ENCODE measurements around the gene TLE1. TPM values are rescaled to one million over a fixed set of nuclear protein-coding genes. Genes with fewer than 3 reads are reported as not detected.

The TLE1 gene
- total RNA-seq, 1 experiment from 2014 or later = 79.3 TPM

- TF ChIP-seq CTCF (conservative IDR thresholded peaks at IDR 0.05) = no peak
Measured at GRCh38 chr9:81637276-81637675, 52.1 kb downstream of the TLE1 start.

More at GRCh38 chr9:81637276-81637675, 52.1 kb downstream of the TLE1 start:
- no peak overlapping the region for H3K14ac ChIP-seq (ENCODE audit: insufficient read depth, low read length)
- no peak overlapping the region for H3K27ac ChIP-seq (ENCODE audit: insufficient read length, low read depth, low read length)
- H2AFZ ChIP-seq (ENCODE audit: low read length) = no peak overlapping the region
- H3K18ac ChIP-seq (ENCODE audit: insufficient read length, low read depth, low read length) = no peak overlapping the region
- no peak overlapping the region for H3T11ph ChIP-seq (ENCODE audit: low read length)
- H3K79me1 ChIP-seq (ENCODE audit: insufficient read depth, low read depth, low read length, poor library complexity, severe bottlenecking) = peaks cover 4% of the 10 kb centered on the region
- no peak overlapping the region for H3K23ac ChIP-seq (ENCODE audit: insufficient read length, low read depth, low read length)
- peaks cover 3% of the 10 kb centered on the region; the same call in 1 of the 2 replicates for H3K4me1 ChIP-seq (ENCODE audit: insufficient read depth, low read length)
- no peak overlapping the region for H3K4me3 Mint-ChIP-seq
- no peaks in the 10 kb centered on the region for H3K27me3 ChIP-seq (ENCODE audit: insufficient read depth, low read length)
- H4K5ac ChIP-seq (ENCODE audit: insufficient read length, low read depth, low read length) = no peak overlapping the region
- H2BK12ac ChIP-seq (ENCODE audit: insufficient read length, low read depth, low read length) = no peak overlapping the region
- peaks cover 8 to 41% (median 34%) of the 10 kb centered on the region in 3 experiments; a peak in 6 of 7 replicates for H3K36me3 Mint-ChIP-seq (ENCODE audit: insufficient read depth in 1 of 3, low read depth in 3 of 3)
- H3K9me3 ChIP-seq (ENCODE audit: control insufficient read depth, low read depth, low read length) = no peaks in the 10 kb centered on the region
- H3K27ac Mint-ChIP-seq = peak overlapping the region in 1 of 3 experiments; percentile 92; a peak in 2 of 7 replicates
- no peak overlapping the region for H4K91ac ChIP-seq (ENCODE audit: insufficient read length, low read depth, low read length)
- H3K4ac ChIP-seq (ENCODE audit: low read depth, low read length) = no peak overlapping the region
- no peaks in the 10 kb centered on the region for H3K27me3 Mint-ChIP-seq (ENCODE audit: low read depth)
- no peaks in the 10 kb centered on the region for H3K9me3 Mint-ChIP-seq
- no peak overlapping the region for H4K8ac ChIP-seq (replicated peaks; ENCODE audit: insufficient read length, low read depth, low read length)
- H2BK20ac ChIP-seq (ENCODE audit: low read depth, low read length, poor library complexity, severe bottlenecking) = no peak overlapping the region
- peaks cover 44 to 47% of the 10 kb centered on the region in 2 experiments for H3K4me1 Mint-ChIP-seq
- no peaks in the 10 kb centered on the region for H4K20me1 ChIP-seq (ENCODE audit: control insufficient read depth, insufficient read depth, insufficient read length)
- no peak overlapping the region for H2BK120ac ChIP-seq (ENCODE audit: low read depth, low read length, poor library complexity, severe bottlenecking)
- H3K9ac ChIP-seq (ENCODE audit: extremely low read depth, insufficient read length, low read length) = no peak overlapping the region
- H2BK5ac ChIP-seq (ENCODE audit: insufficient read length, low read length) = no peak overlapping the region
- no peaks in the 10 kb centered on the region for H3K23me2 ChIP-seq (ENCODE audit: insufficient read length, low read depth, low read length, poor library complexity, severe bottlenecking)
- no peak overlapping the region for H2BK15ac ChIP-seq (ENCODE audit: low read depth, low read length)
- H3K79me2 ChIP-seq (ENCODE audit: insufficient read depth, low read length) = peaks cover 12% of the 10 kb centered on the region; the same call in 1 of the 2 replicates
- no peak overlapping the region for H2AK5ac ChIP-seq (ENCODE audit: insufficient read length, low read length)
- DNase-seq = no peak
- no peak overlapping the region for H3K4me2 ChIP-seq (ENCODE audit: insufficient read depth, insufficient read length, low read length)
- no peak overlapping the region for H3K56ac ChIP-seq (ENCODE audit: insufficient read length, low read depth, low read length)
- no CpG with 5 or more reads among the region's 1 CpG for WGBS (ENCODE audit: extremely low coverage, insufficient read length, low lambda C conversion rate)
